ENCODE measurements around the gene COPS3. TPM values are rescaled to one million over a fixed set of nuclear protein-coding genes. Genes with fewer than 3 reads are reported as not detected.

The COPS3 gene
- total and polyA plus RNA-seq, 2 of the 4 experiments (the other 2 are of a cell fraction) = 71.4 to 144 TPM

GRCh38 chr17:17227608-17228520 is 53.2 kb downstream of the COPS3 start (continued):
- no peak for TF ChIP-seq CEBPB (IDR thresholded peaks at IDR 0.05; ENCODE audit: low read depth, low read length)

DNA sequence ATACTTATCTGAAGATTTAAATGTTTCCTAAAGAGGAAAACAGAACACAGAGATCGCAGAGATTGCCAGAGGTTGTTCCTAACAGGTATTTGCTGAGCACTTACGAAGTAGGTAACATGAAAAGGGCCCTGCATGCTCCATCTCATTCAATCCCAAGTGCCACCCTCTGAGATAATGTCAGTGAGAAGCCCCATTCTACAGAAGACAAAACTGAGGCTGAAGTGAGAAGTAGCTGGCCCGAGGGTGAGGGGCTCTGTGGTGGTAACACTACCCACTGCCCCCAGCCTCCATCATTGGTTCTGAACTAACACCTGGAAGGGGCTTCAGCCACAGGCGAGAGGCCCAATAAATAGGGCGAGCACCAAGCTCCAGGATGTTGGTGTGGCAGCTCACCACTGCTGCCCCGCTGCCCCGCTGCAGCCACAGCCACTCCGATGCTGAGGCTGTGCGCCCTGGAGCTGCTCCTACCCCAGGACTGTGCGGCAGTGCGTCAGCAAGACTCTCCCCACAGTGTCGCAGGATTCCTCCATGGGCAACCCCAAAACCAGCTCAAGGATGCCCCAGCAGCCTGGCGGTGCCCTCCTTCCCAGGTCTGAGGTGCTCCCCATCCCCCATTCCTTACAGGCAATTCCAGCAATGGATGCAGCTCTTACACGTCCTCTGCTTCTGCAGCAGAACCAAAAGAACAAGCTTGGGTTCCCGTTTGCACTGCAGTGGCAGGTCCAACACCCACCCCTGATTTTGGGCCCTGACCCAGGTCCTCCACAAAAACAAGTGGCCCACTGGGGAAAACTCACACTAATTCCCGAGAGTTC is 54.4 kb downstream of the COPS3 start:
- Histone ChIP-seq H4K20me1 (ENCODE audit: insufficient read depth, low read length) (peaks cover 31% of the 10 kb centered on the region), H4K5ac (ENCODE audit: low read depth, low read length) (no peak overlapping the region), H2BK20ac (ENCODE audit: low read depth, low read length) (no peak overlapping the region), H3K27me3 (ENCODE audit: control insufficient read depth, insufficient read depth, low read length) (no peaks in the 10 kb centered on the region), H3K4me1 (ENCODE audit: control insufficient read depth, insufficient read depth, low read length) (no peaks in the 10 kb centered on the region), H3K23ac (ENCODE audit: low read depth, low read length) (no peak overlapping the region), H4K8ac (ENCODE audit: low read depth in 2 of 2, low read length in 2 of 2) (no peak overlapping the region), H2BK15ac (ENCODE audit: low read depth, low read length) (no peak overlapping the region), H4K91ac (ENCODE audit: insufficient read depth, low read depth, low read length) (no peak overlapping the region), H2BK120ac (ENCODE audit: low read depth, low read length) (no peak overlapping the region), H3K4ac (ENCODE audit: low read depth, low read length) (no peak overlapping the region), H3K79me1 (ENCODE audit: low read depth in 1 of 2, low read length in 2 of 2) (peaks cover 4 to 55% of the 10 kb centered on the region in 2 experiments; a peak in 3 of 4 replicates), H3K36me3 (ENCODE audit: control insufficient read depth, insufficient read depth, low read length) (peaks cover 86% of the 10 kb centered on the region), H2AK5ac (ENCODE audit: low read depth, low read length) (no peak overlapping the region), H3K27ac (ENCODE audit: insufficient read depth, low read length) (no peak overlapping the region), H3K4me2 (ENCODE audit: low read depth, low read length) (no peak overlapping the region), H3K4me3 (ENCODE audit: insufficient read depth, low read depth, low read length) (no peak overlapping the region), H3K56ac (ENCODE audit: extremely low read depth, insufficient read depth, low read length) (no peak overlapping the region), H3K9ac (ENCODE audit: low read depth, low read length) (no peak overlapping the region), H2AFZ (replicated peaks; ENCODE audit: low read length, poor library complexity) (no peak overlapping the region), H3K14ac (replicated peaks; ENCODE audit: low read depth, low read length) (no peak overlapping the region), H2BK5ac (ENCODE audit: low read depth, low read length, poor library complexity, severe bottlenecking) (no peak overlapping the region), H3K18ac (ENCODE audit: low read depth, low read length) (no peak overlapping the region), H3K9me1 (ENCODE audit: insufficient read depth, low read length) (0 out of 2 replicates have a peak, but pooled peaks cover 3% of the 10 kb centered on the region), H3K9me3 (ENCODE audit: control insufficient read depth, insufficient read depth, low read length) (no peaks in the 10 kb centered on the region), H2AK9ac (replicated peaks; ENCODE audit: low read depth, low read length, poor library complexity) (no peak overlapping the region)
- in situ Hi-C loops (cut with MboI; ENCODE audit: low sequenced_read_pairs) = no loop called here
- TF ChIP-seq SMC3 (IDR thresholded peaks at IDR 0.05; ENCODE audit: low read depth, low read length) (no peak), BHLHE40 (IDR thresholded peaks at IDR 0.05; ENCODE audit: low read depth, low read length) (no peak), MXI1 (IDR thresholded peaks at IDR 0.05; ENCODE audit: borderline replicate concordance, low read depth, low read length) (no peak), MAZ (IDR thresholded peaks at IDR 0.05; ENCODE audit: borderline replicate concordance, low read depth, low read length) (no peak), RFX5 (IDR thresholded peaks at IDR 0.05; ENCODE audit: low read depth, low read length) (no peak), CHD1 (IDR thresholded peaks at IDR 0.05; ENCODE audit: low read depth, low read length) (no peak), POLR2A (IDR thresholded peaks at IDR 0.05; ENCODE audit: low read depth, low read length) (no peak), CTCF (conservative IDR thresholded peaks at IDR 0.05; ENCODE audit: low read depth, low read length) (no peak)
- TF ChIP-seq, protein P1, sequence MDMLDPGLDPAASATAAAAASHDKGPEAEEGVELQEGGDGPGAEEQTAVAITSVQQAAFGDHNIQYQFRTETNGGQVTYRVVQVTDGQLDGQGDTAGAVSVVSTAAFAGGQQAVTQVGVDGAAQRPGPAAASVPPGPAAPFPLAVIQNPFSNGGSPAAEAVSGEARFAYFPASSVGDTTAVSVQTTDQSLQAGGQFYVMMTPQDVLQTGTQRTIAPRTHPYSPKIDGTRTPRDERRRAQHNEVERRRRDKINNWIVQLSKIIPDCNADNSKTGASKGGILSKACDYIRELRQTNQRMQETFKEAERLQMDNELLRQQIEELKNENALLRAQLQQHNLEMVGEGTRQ (IDR thresholded peaks at IDR 0.05; ENCODE audit: low read depth, low read length) = no peak
- BruUV-seq (replicated peaks) = no TSS peak
- dilution Hi-C loops (cut with HindIII; ENCODE audit: low sequenced_read_pairs, unreplicated experiment) = no loop called here
- ChIA-PET POLR2A (ENCODE audit: unreplicated experiment) (no interaction called here), CTCF (no interaction called here)
- ATAC-seq (ENCODE audit: low read depth) (no peak), DNase-seq (no peak)
- WGBS, 2 experiments (ENCODE audit: extremely low coverage in 2 of 2, insufficient read length in 1 of 2) = 94% methylated on average over 9 of the region's 16 CpGs; no CpG with 5 or more reads in 1 of the 2 experiments
- intact Hi-C loops (cut with micrococcal nuclease) = no loop called here
